ENCODE data around the gene ABCD3.

DNA sequence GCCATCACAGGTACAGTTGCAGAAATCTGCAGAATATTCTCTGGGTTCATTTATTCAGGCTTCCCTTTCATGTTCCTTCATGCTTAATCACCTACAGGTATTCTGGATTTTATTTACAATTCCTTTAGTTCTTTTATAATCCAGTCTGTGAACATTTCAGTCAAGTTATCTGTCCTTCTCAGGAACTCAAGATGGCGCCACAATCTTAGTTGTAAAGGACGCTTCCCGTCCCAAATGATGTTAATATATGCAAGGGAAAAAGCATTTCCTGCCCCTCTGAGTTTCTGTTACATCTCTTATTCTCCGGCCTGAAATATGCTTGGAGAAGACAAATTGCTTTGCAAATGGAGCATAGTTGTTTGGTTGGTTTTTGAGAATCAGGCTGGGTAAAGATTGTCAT, 104.1 kb downstream of the ABCD3 start:
- TF ChIP-seq SP1 (IDR thresholded peaks at IDR 0.05) = no peak
- TF ChIP-seq L3MBTL2 (conservative IDR thresholded peaks at IDR 0.05) = no peak
- no peak for TF ChIP-seq BHLHE40 (IDR thresholded peaks at IDR 0.05; ENCODE audit: borderline replicate concordance)
- TF ChIP-seq FOXA1 (IDR thresholded peaks at IDR 0.05) = no peak
- TF ChIP-seq FOXM1 (IDR thresholded peaks at IDR 0.05; ENCODE audit: borderline replicate concordance) = no peak
- no peak for TF ChIP-seq NFRKB (IDR thresholded peaks at IDR 0.05)
- TF ChIP-seq SUZ12 (IDR thresholded peaks at IDR 0.05) = no peak
- TF ChIP-seq TARDBP (IDR thresholded peaks at IDR 0.05) = no peak
- no peak for TF ChIP-seq ELF4 (IDR thresholded peaks at IDR 0.05)

Data from HEK293T (cell line).